H1 (cell line): ENCODE results near the gene PLSCR3.

Experiments
- ATF3 ChIP-seq: IDR thresholded peaks from 2 replicates; pipeline ENCODE4 v1.6.1; 2011; ENCODE audit warnings: low read depth, mild to moderate bottlenecking, low read length; ENCODE audit not compliant: insufficient read depth
- BACH1 ChIP-seq: IDR thresholded peaks from 2 replicates; pipeline ENCODE4 v1.6.1; 2012; ENCODE audit warnings: low read length, improper control_type of control experiment
- E2F6 ChIP-seq: IDR thresholded peaks from 2 replicates; pipeline ENCODE4 v1.6.1; 2012; ENCODE audit warnings: inconsistent platforms
- EP300 ChIP-seq, 2 experiments: IDR thresholded peaks; 1 replicate in 1 of 2; 2 replicates in 1 of 2; pipeline ENCODE4 v1.6.1; 2011 to 2012; ENCODE audit warnings: low read depth in 2 of 2, low read length in 2 of 2, mild to moderate bottlenecking in 2 of 2, borderline replicate concordance in 1 of 2, inconsistent platforms in 1 of 2, moderate library complexity in 1 of 2
- EZH2 ChIP-seq: fragments of 200-600 bp; sonication (generic); IDR thresholded peaks from 2 replicates; pipeline ENCODE4 v1.7.1; 2012; ENCODE audit warnings: low read depth, mild to moderate bottlenecking, moderate library complexity, low read length, inconsistent platforms; ENCODE audit not compliant: severe bottlenecking
- HDAC6 ChIP-seq: IDR thresholded peaks from one replicate; pipeline ENCODE4 v1.7.1; 2012; ENCODE audit warnings: low read depth, mild to moderate bottlenecking, inconsistent platforms, low read length, moderate library complexity
- JUN ChIP-seq: IDR thresholded peaks from 2 replicates; pipeline ENCODE4 v1.6.1; 2011; ENCODE audit warnings: low read depth, mild to moderate bottlenecking, improper control_type of control experiment, low read length
- SIN3A ChIP-seq, 2 experiments: IDR thresholded peaks in 1 of 2; conservative IDR thresholded peaks in 1 of 2; 2 replicates each; pipeline ENCODE4 v1.6.1; 2011 to 2012; ENCODE audit warnings: low read length in 2 of 2, improper control_type of control experiment in 1 of 2, low read depth in 1 of 2, mild to moderate bottlenecking in 1 of 2
- TEAD4 ChIP-seq: IDR thresholded peaks from 2 replicates; pipeline ENCODE4 v1.6.1; 2012; ENCODE audit warnings: low read depth, low read length, inconsistent platforms, mixed read lengths
- YY1 ChIP-seq: IDR thresholded peaks from 2 replicates; pipeline ENCODE4 v1.6.1; 2011; ENCODE audit warnings: low read depth, mild to moderate bottlenecking, low read length
- TF ChIP-seq, protein P1 (sequence below), 3 experiments: IDR thresholded peaks; 1 replicate in 2 of 3; 2 replicates in 1 of 3; pipeline versions ENCODE4 v1.5.1 to v1.6.1; 2011; ENCODE audit warnings: low read length in 3 of 3, mild to moderate bottlenecking in 3 of 3, inconsistent platforms in 2 of 3, low read depth in 1 of 3, moderate library complexity in 1 of 3; ENCODE audit not compliant: insufficient read depth in 1 of 3; ENCODE audit errors: control extremely low read depth in 1 of 3

DNA sequence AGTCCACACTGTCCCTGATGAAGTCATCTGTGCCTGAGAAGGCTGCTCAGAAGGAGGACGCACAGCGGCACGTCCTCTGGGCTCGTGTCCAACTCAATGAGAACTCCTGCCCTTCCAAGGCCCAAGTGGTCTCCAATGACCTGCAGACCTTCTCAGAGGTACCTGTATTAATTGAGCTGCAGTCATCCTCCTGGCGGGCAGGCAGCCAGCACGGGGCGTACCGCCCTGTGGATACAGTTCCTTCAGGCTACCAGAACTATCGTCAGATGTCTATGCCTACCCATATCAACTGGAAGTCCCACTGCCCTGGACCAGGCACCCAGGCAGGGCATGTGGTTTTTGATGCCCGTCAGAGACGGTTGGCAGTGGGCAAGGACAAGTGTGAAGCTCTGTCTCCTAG lies 38.0 kb upstream of the PLSCR3 start:
- no peak for TF ChIP-seq HDAC6
- TF ChIP-seq SIN3A (conservative IDR thresholded peaks at IDR 0.05 in 1 of 2, IDR thresholded peaks at IDR 0.05 in 1 of 2; ENCODE audit: low read depth in 1 of 2, low read length in 2 of 2): no peak
- no peak for TF ChIP-seq EP300 (IDR thresholded peaks at IDR 0.05; ENCODE audit: borderline replicate concordance in 1 of 2, low read depth in 2 of 2, low read length in 2 of 2)
- no peak for TF ChIP-seq E2F6
- TF ChIP-seq ATF3: no peak
- TF ChIP-seq BACH1: no peak
- TF ChIP-seq TEAD4: no peak
- TF ChIP-seq JUN: no peak
- TF ChIP-seq EZH2: no peak
- no peak for TF ChIP-seq YY1
- TF ChIP-seq, protein P1, sequence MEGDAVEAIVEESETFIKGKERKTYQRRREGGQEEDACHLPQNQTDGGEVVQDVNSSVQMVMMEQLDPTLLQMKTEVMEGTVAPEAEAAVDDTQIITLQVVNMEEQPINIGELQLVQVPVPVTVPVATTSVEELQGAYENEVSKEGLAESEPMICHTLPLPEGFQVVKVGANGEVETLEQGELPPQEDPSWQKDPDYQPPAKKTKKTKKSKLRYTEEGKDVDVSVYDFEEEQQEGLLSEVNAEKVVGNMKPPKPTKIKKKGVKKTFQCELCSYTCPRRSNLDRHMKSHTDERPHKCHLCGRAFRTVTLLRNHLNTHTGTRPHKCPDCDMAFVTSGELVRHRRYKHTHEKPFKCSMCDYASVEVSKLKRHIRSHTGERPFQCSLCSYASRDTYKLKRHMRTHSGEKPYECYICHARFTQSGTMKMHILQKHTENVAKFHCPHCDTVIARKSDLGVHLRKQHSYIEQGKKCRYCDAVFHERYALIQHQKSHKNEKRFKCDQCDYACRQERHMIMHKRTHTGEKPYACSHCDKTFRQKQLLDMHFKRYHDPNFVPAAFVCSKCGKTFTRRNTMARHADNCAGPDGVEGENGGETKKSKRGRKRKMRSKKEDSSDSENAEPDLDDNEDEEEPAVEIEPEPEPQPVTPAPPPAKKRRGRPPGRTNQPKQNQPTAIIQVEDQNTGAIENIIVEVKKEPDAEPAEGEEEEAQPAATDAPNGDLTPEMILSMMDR (IDR thresholded peaks at IDR 0.05; ENCODE audit: control extremely low read depth in 1 of 3, insufficient read depth in 1 of 3, low read depth in 1 of 3, low read length in 3 of 3): no peak
